Heart right ventricle (tissue), 16 donors: ENCODE data around the gene NBPF6. TPM values are rescaled to one million over a fixed set of nuclear protein-coding genes. Genes with fewer than 3 reads are reported as not detected.
"Not testable (repeated sequence)": the region's sequence is repeated elsewhere in the genome, so short reads cannot be mapped to it uniquely, and the experiment has no call there.

Source experiments
- ATAC-seq, 8 donors: fragments of 200-7000 bp; cut with Tn5 transposase; one replicate each; pipeline ENCODE4 v1.9.1; 2020; ENCODE audit warnings: mild to moderate bottlenecking in 8 of 8, moderate library complexity in 8 of 8, moderate number of reproducible peaks in 1 of 8
- DNase-seq, 2 donors: peaks; one replicate each; pipeline ENCODE4 v3.0.0-alpha.2; 2020
- H3K27ac ChIP-seq, 10 donors: fragments of 200-600 bp; sonication (generic) in 2 of 10; one replicate each; pipeline versions ENCODE4 v1.5.0 to v1.8.0; 2020 to 2022; ENCODE audit warnings: mild to moderate bottlenecking in 3 of 10
- H3K27me3 ChIP-seq, 7 donors: fragments of 200-600 bp; one replicate each; pipeline ENCODE4 v1.8.0; 2021 to 2022; ENCODE audit warnings: mild to moderate bottlenecking in 2 of 7
- H3K36me3 ChIP-seq, 9 donors: fragments of 200-600 bp; sonication (generic) in 1 of 9; one replicate each; pipeline versions ENCODE4 v1.5.0 to v1.8.0; 2020 to 2022; ENCODE audit warnings: mild to moderate bottlenecking in 2 of 9
- H3K4me1 ChIP-seq, 9 donors: fragments of 200-600 bp; sonication (generic) in 1 of 9; one replicate each; pipeline versions ENCODE4 v1.5.0 to v1.8.0; 2020 to 2022; ENCODE audit warnings: mild to moderate bottlenecking in 4 of 9
- H3K4me3 ChIP-seq, 10 donors: fragments of 200-600 bp; sonication (generic) in 2 of 10; one replicate each; pipeline versions ENCODE4 v1.5.0 to v1.8.0; 2020 to 2022; ENCODE audit warnings: mild to moderate bottlenecking in 7 of 10, moderate library complexity in 2 of 10
- H3K9me3 ChIP-seq, 11 donors: fragments of 200-600 bp in 10 of 11; sonication (generic) in 2 of 11; one replicate each; pipeline versions ENCODE4 v1.5.0 to v1.8.0; 2013 to 2022; ENCODE audit warnings: mild to moderate bottlenecking in 2 of 11, control low read depth in 1 of 11, moderate library complexity in 1 of 11
- WGBS, 2 donors: extraction: QIAGEN DNeasy Blood & Tissue Kit; methylation state at CpG; one replicate each; pipeline ENCODE4 v1.1.7; 2013; ENCODE audit warnings: inconsistent platforms in 1 of 2; 5-methylcytosine and 5-hydroxymethylcytosine counted together
- intact Hi-C, 10 donors: fragments of 100-400 bp; cut with DNase I; formaldehyde crosslinking; loops; one replicate each; pipeline versions ENCODE4 v1.11.1 to v1.14.2; 2022
- long read RNA-seq, 3 donors: library from polyadenylated mRNA; unstranded; transcript quantifications; one replicate each; pipeline ENCODE4 v2.0.0, GENCODE V29; 2020 to 2021
- polyA plus RNA-seq, 2 donors: library from polyadenylated mRNA; stranded (reverse); fragments of 200-250 nt; gene quantifications; one replicate each; pipeline ENCODE4 v1.2.3, GENCODE V29; 2013
- total RNA-seq, 10 donors: library from RNA; stranded (reverse); fragmentation: NEBNext Ultra II Directional in 3 of 10; extraction: Animal tissue kit (Norgen Biotek cat#: 25700) in 3 of 10; gene quantifications; one replicate each; pipeline versions ENCODE4 v1.2.1 to v1.2.4, GENCODE V29; 2021 to 2023
- donor health status: Arrhythmogenic right ventricular cardiomyopathy.
- donor health status: ischemic (EF 13 %, LVEDD 7.1; RV severe dilation, severe dysfunction).
- donor health status: healthy with polysubstance abuse.
- donor health status: DM: no; HTN: yes; CAD: no.
- donor health status: DM: no; HTN: no; CAD: no.
- donor health status: ischemic (EF 25% LVEDD 6.9; RV normal size, moderate dysfunction).
- donor health status: ischemic (EF 25% LVEDD 5.7; RV mildly dilated, moderate dysfunction).
- donor health status: healthy.
- donor health status: DM: yes; HTN: yes; CAD: no.
- donor health status: Ischemic cardiomyopathy.
- donor health status: ischemic (EF 35%, LVEDD 5.7; RV mildly dilated, moderate dysfunction).
- donor health status: nonischemic (EF 11% LVEDD 7.7; RV severe dilation, severe dysfunction).
- donor health status: DM: yes; HTN: yes; CAD: no.
- donor health status: PGD.
- donor health status: ischemic (EF 29% LVEDD 5.4; RV normal size, mild dysfunction).
- donor health status: nonischemic (EF 23%, LVEDD 6.1; RV moderate dilation, normal function).

Gene NBPF6
- total RNA-seq (not detected), polyA plus RNA-seq (not detected)
- long read RNA-seq, donor 1: 0 reads
- long read RNA-seq, donor 2: 0 reads
- long read RNA-seq, donor 3: 0 reads

DNA sequence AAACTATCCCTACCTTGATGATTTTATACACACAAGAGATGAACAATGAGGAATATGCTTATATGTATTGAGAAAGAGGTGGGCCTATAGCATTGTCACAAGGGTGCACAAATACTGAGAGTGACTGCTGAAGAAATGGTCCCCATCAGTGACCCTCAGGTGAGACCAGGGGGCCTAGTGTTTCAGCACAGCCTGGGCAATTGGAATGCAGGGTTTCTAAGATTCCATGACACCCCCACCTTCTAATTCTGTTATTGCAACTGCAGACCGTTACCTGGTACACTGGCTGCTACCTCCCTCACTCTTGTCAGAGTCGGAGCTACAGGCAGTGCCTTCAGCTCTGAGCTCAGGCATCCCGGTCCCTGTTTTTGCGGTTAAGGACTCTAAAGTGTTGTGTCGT lies at the start of gene NBPF6:
Gene NBPF6, plus strand, starts transcription at position 301 of the 400 bp plus-strand sequence. CDS start 259 bp downstream, outside the sequence.
- intact Hi-C loops, H3K27ac ChIP-seq, H3K4me1 ChIP-seq, H3K36me3 ChIP-seq, ATAC-seq, H3K4me3 ChIP-seq, DNase-seq, H3K9me3 ChIP-seq, H3K27me3 ChIP-seq: not testable (repeated sequence)
- WGBS, 2 donors: no CpG with 5 or more reads among the region's 5 CpGs

GRCh38 chr1:108411098-108411833 lies 38.9 kb upstream of the NBPF6 start:
- ATAC-seq, H3K27ac ChIP-seq, intact Hi-C loops, H3K4me3 ChIP-seq, H3K27me3 ChIP-seq, H3K4me1 ChIP-seq, DNase-seq, H3K36me3 ChIP-seq, H3K9me3 ChIP-seq: not testable (repeated sequence)
- WGBS, 2 donors: no CpG with 5 or more reads among the region's 6 CpGs

- WGBS, 2 donors: no CpG with 5 or more reads among the region's 5 CpGs
Observed at GRCh38 chr1:108420129-108420528, 30.0 kb upstream of the NBPF6 start.

DNA sequence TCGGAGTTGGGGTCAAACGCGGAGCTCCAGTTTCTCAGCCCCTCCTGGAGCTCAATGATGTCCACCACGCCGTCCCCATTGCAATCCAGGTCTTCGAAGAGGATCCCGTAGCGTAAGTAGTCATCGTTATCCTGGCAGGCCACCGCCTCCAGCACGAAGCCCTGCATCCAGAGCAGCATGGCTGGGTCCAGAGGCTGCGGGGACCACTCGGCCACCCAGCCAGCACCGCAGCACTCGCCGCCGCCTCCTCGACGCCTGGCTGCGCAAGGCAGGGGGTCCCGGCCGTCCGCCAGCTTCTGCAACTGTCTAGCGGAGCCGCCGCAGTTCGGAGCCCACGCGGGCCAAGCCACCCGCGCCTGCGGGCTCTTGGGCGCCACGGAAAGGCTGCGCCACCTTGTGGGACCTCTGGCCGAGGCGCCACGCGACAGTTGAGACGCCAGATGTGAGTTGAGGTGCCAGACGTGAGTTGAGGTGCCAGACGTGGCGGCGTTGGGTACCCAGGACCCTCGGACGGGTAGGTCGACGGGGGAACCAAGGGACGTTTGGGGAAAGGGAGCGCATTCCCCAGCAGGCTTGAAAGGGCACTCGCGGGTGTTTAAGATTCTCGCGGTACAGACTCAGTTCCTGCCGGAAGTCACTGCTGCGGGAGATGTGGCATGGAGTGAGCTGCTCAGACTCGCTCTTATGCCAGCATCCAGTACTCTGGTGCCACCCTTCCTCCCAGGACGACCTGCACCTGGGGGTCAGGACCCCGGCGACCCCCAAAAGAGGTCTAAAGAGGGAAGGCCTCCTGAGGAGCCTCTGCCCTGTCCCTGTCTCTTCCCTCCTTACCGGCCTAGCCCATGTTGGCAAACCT lies 28.9 kb upstream of the NBPF6 start:
- H3K4me3 ChIP-seq, H3K27me3 ChIP-seq, H3K36me3 ChIP-seq, H3K27ac ChIP-seq, DNase-seq, H3K4me1 ChIP-seq, intact Hi-C loops, H3K9me3 ChIP-seq: not testable (repeated sequence)
- no CpG with 5 or more reads among the region's 61 CpGs for WGBS, 2 donors
- ATAC-seq: peak in 2 of 8 donors; percentile 22 to 41

More at GRCh38 chr1:108420129-108420528, 30.0 kb upstream of the NBPF6 start:
- H3K4me1 ChIP-seq, H3K27me3 ChIP-seq, ATAC-seq, DNase-seq, H3K9me3 ChIP-seq, H3K27ac ChIP-seq, H3K4me3 ChIP-seq, intact Hi-C loops, H3K36me3 ChIP-seq: not testable (repeated sequence)

DNA sequence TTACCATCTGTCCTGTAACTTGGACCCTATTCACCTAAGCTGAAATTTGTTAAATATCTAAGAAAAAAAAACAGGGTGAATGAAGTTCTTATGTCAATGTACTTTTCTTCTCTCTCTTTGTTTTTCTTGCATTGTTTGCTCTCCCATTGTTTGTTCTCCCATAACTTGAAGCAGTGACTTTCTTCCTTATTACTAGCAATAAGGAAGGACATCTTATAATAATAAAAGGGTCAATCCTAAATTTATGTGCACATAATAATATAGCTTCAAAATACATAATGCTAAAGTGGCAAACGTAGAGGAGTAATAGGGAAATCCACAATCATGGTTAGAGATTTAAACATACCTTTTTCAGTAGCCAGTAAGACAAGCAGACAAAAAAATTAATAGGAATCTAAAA lies 23.3 kb upstream of the NBPF6 start:
- ATAC-seq: not testable (repeated sequence)

DNA sequence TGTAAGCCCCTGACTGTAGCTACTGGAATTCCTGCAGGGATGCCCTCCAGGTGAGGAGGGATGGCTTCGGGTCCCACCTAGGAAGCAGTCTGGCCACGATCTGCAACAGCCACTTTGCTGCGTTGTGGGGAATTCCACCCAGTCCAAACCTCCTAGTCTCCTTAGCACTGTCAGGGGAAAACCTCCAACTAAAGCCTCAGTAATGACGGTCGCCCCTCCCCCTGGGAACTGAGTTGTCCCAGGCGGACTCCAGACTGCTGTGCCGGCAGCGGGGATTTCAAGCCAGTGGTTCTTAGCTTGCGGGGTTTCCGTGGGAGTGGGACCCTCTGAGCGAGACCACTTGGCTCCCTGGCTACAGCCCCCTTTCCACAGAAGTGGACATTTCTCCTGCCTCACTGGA lies 18.1 kb upstream of the NBPF6 start:
- H3K27me3 ChIP-seq, H3K27ac ChIP-seq, H3K4me3 ChIP-seq, H3K4me1 ChIP-seq, intact Hi-C loops, DNase-seq, H3K36me3 ChIP-seq, ATAC-seq, H3K9me3 ChIP-seq: not testable (repeated sequence)
- no CpG with 5 or more reads among the region's 11 CpGs for WGBS, 2 donors

More for the DNA sequence above, 23.3 kb upstream of the NBPF6 start:
- H3K4me1 ChIP-seq, DNase-seq, H3K27ac ChIP-seq, H3K4me3 ChIP-seq, H3K9me3 ChIP-seq, intact Hi-C loops, H3K27me3 ChIP-seq, H3K36me3 ChIP-seq: not testable (repeated sequence)
- WGBS, 2 donors: 42 to 60% methylated on average over 1 of the region's 1 CpG

DNA sequence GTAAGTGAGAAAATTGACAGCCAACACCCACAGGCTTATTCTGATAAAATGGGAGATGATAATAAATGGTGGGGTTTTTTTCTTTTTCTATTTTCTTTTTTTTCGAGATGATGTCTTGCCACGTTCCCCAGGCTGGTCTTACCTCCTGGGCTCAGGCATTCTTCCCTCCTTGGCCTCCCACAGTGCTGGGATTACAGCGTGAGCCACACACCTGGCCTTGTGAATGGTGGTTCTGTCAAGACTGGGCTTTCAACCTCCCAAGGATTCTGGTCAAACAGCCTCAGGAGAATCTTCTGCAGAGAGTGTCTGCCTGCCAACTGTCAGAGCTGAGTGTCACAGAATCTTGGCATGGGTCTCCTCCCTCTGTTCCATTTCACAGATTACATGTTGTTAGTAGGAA lies 16.7 kb upstream of the NBPF6 start:
- DNase-seq, H3K4me3 ChIP-seq, H3K27me3 ChIP-seq, H3K4me1 ChIP-seq, ATAC-seq, H3K9me3 ChIP-seq, intact Hi-C loops, H3K36me3 ChIP-seq, H3K27ac ChIP-seq: not testable (repeated sequence)
- WGBS, 2 donors: no CpG with 5 or more reads among the region's 3 CpGs

DNA sequence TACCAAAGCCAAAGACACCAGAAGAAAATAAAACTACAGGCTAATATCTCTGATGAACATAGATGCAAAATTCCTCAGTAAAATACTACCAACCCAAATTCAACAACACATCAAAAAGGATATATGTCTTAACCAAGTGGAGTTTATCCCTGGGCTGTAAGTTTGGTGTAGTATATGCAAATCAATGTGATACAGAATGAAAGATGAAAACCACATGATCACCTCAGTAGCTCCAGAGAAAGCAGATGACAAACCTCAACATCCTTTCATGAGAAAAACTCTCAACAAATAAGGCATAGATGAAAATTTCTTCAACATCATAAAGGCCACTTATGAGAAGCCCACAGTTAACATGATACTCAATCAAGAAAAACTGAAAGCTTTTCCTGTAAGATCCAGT lies 11.6 kb upstream of the NBPF6 start:
- H3K4me1 ChIP-seq, H3K27ac ChIP-seq, H3K27me3 ChIP-seq, H3K36me3 ChIP-seq, H3K4me3 ChIP-seq, DNase-seq, intact Hi-C loops, ATAC-seq, H3K9me3 ChIP-seq: not testable (repeated sequence)

DNA sequence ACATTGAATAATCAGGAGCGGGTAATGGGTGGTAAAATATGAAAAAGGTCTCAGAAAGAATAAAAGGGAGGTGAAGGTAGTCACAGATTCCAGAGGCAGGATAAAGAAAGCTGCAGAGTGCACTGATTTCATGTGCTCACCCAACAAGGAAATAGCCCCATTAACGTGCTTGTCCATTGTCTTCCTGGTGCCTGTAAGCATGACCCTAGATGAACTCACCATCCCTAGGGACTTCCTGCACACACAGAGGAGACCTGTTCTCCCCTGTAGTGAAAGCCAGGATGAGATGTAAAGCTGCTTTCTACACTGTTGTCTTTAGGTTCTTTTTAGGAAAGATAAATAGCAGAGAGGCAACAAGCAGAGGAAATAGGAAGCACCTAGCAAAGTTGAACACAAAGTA lies 4.4 kb downstream of the NBPF6 start:
- H3K9me3 ChIP-seq, H3K4me1 ChIP-seq, DNase-seq, H3K4me3 ChIP-seq, intact Hi-C loops, H3K27me3 ChIP-seq, H3K36me3 ChIP-seq, H3K27ac ChIP-seq: not testable (repeated sequence)
- peak in 5 of 8 donors; percentile 42 to 69 (median 61) for ATAC-seq
- WGBS, 2 donors: no CpG with 5 or more reads among the region's 2 CpGs

GRCh38 chr1:108458661-108459060 lies 8.5 kb downstream of the NBPF6 start:
- H3K36me3 ChIP-seq, H3K27ac ChIP-seq, intact Hi-C loops, ATAC-seq, H3K4me3 ChIP-seq, DNase-seq, H3K27me3 ChIP-seq, H3K9me3 ChIP-seq, H3K4me1 ChIP-seq: not testable (repeated sequence)
- whole genome bisulfite sequencing, 2 donors: no CpG with 5 or more reads among the region's 2 CpGs

GRCh38 chr1:108461758-108462157 lies 11.6 kb downstream of the NBPF6 start:
- H3K36me3 ChIP-seq, H3K27me3 ChIP-seq, H3K4me1 ChIP-seq, H3K27ac ChIP-seq, ATAC-seq, H3K4me3 ChIP-seq, H3K9me3 ChIP-seq, intact Hi-C loops, DNase-seq: not testable (repeated sequence)
- no CpG with 5 or more reads among the region's 3 CpGs for WGBS, 2 donors
